Ishikawa (cell line): ENCODE measurements around the gene FASTK.

ENCODE experiments used
- CEBPB ChIP-seq: IDR thresholded peaks from 2 replicates; pipeline ENCODE4 v1.6.1; 2012
- CREB1 ChIP-seq: IDR thresholded peaks from 2 replicates; pipeline ENCODE4 v1.6.1; 2012; ENCODE audit warnings: low read depth
- EGR1 ChIP-seq: IDR thresholded peaks from 2 replicates; pipeline ENCODE4 v1.6.1; 2012
- EP300 ChIP-seq: IDR thresholded peaks from 2 replicates; pipeline ENCODE4 v1.6.1; 2012; ENCODE audit warnings: borderline replicate concordance
- FOXM1 ChIP-seq: IDR thresholded peaks from 2 replicates; pipeline ENCODE4 v1.6.1; 2012; ENCODE audit warnings: low read depth, borderline replicate concordance
- NFIC ChIP-seq: IDR thresholded peaks from 2 replicates; pipeline ENCODE4 v1.6.1; 2012
- RAD21 ChIP-seq: IDR thresholded peaks from 2 replicates; pipeline ENCODE4 v1.6.1; 2012; ENCODE audit warnings: low read depth
- REST ChIP-seq: IDR thresholded peaks from 2 replicates; pipeline ENCODE4 v1.6.1; 2012; ENCODE audit warnings: low read depth, mild to moderate bottlenecking
- TAF1 ChIP-seq: IDR thresholded peaks from 2 replicates; pipeline ENCODE4 v1.6.1; 2012; ENCODE audit warnings: low read depth, mild to moderate bottlenecking
- TCF12 ChIP-seq: IDR thresholded peaks from 2 replicates; pipeline ENCODE4 v1.6.1; 2012; ENCODE audit warnings: low read depth
- TEAD4 ChIP-seq: IDR thresholded peaks from 2 replicates; pipeline ENCODE4 v1.6.1; 2012
- YY1 ChIP-seq: IDR thresholded peaks from 2 replicates; pipeline ENCODE4 v1.6.1; 2012; ENCODE audit warnings: low read depth
- ZBTB7A ChIP-seq: IDR thresholded peaks from 2 replicates; pipeline ENCODE4 v1.6.1; 2012; ENCODE audit warnings: low read depth
- TF ChIP-seq, protein P1 (sequence below): IDR thresholded peaks from 2 replicates; pipeline ENCODE4 v1.6.1; 2012
- TF ChIP-seq, protein P2 (sequence below): IDR thresholded peaks from 2 replicates; pipeline ENCODE4 v1.6.1; 2012

The FASTK gene

DNA sequence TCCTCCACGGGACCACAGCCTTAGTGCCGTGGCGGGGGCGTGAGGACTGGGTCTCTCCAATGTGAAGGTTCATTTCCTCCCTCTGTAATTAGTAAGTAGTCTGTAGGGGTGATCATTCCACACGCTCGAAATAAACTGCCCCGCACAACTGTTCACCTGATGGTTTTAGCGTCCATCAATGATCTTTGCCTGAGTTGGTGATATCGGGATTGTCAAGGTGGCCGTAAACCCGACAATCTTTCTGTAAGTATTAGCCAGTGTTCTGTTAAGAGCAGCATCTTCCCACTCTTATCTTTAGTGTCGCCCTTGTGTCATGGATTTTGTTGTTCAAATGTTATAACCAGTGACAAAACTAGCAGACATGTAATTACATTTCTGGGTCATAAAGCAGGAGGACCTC, 23.4 kb upstream of the FASTK start:
- TF ChIP-seq RAD21 = no peak
- TF ChIP-seq, protein P1, sequence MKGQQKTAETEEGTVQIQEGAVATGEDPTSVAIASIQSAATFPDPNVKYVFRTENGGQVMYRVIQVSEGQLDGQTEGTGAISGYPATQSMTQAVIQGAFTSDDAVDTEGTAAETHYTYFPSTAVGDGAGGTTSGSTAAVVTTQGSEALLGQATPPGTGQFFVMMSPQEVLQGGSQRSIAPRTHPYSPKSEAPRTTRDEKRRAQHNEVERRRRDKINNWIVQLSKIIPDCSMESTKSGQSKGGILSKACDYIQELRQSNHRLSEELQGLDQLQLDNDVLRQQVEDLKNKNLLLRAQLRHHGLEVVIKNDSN = no peak
- TF ChIP-seq CREB1 = no peak
- TF ChIP-seq EP300 = no peak
- no peak for TF ChIP-seq CEBPB
- no peak for TF ChIP-seq EGR1
- no peak for TF ChIP-seq TEAD4
- no peak for TF ChIP-seq YY1
- no peak for TF ChIP-seq ZBTB7A
- no peak for TF ChIP-seq REST
- no peak for TF ChIP-seq TAF1
- TF ChIP-seq, protein P2, sequence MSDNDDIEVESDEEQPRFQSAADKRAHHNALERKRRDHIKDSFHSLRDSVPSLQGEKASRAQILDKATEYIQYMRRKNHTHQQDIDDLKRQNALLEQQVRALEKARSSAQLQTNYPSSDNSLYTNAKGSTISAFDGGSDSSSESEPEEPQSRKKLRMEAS = no peak
- TF ChIP-seq TCF12 = no peak
- no peak for TF ChIP-seq NFIC
- TF ChIP-seq FOXM1 = no peak

- no peak for TF ChIP-seq TEAD4
- TF ChIP-seq NFIC = no peak
- TF ChIP-seq CREB1 = no peak
- TF ChIP-seq TAF1 = no peak
These were observed 22.4 kb upstream of the FASTK start for GRCh38 chr7:151102991-151103390.

DNA sequence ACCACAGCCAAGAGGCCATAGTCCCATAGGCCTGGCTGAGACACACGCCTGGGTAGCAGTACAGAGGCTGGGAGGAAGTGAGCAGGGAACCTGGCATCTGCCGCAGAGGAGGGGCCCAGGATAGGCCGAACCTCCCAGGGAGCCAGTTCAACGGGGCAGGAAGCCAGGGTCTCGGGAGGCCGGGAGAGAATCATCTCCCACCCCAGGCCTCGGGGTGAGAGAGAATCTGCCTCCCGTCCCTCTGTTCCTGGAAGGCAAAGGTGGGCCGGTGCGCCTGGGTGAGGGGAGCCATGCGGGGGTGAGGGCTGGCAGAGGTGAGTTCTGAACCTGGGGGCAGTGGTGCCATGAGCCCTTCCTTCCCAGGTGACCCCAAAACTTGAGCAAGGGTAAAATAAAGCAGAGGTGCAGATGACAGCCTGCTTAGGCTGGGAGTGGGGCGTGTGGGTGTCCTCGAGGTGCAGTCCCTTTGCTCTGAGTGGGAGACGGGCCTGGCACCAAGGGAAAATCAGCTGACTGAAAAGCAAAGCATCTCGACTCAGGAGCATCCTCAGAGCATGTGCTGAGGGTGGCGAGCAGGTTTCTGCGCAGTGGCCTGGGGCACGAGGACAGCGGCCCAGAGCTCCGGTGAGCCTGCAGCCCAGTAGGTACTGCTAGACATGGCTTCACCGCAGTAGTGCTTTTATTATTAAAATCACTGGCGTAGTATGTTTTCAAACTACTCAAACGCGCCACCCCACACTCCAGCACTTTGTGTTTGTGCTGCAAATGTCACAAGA, 21.2 kb upstream of the FASTK start:
- TF ChIP-seq FOXM1 (no peak), REST (no peak), CREB1 (no peak), CEBPB (no peak), NFIC (no peak), EP300 (no peak), YY1 (no peak), TAF1 (no peak), TCF12 (no peak), RAD21 (no peak)
- TF ChIP-seq, protein P2 = no peak
- TF ChIP-seq, protein P1 = no peak

DNA sequence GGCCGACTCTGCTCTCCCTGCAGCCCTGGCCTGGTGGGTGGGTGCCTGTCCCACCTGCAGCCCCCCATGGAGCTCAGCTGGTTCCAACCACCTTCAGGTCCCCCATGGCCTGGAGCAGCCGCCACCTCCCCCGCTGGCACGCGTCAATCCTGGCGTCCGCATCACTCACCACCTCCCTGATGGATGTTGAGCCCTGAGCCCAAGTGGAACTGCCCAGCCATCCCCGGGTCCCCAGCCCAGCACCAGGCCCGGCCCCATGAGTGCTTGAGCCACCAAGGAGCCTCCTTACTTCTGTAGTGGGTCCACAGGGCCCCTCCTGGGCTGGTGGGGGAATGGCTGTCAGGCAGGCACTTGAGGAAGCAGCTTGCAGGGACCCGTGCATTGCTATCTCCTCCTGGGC, 20.3 kb upstream of the FASTK start:
- TF ChIP-seq RAD21 = no peak

GRCh38 chr7:151099486-151100211, 19.0 kb upstream of the FASTK start:
- TF ChIP-seq TAF1 = no peak
- TF ChIP-seq ZBTB7A = no peak
- no peak for TF ChIP-seq NFIC
- no peak for TF ChIP-seq CREB1
- no peak for TF ChIP-seq REST
- TF ChIP-seq, protein P2 = no peak
- TF ChIP-seq RAD21 = no peak
- TF ChIP-seq CEBPB = no peak
